Gastroesophageal sphincter (tissue), 4 donors: Measurements from ENCODE around the gene EPHB6. TPM values are rescaled to one million over a fixed set of nuclear protein-coding genes. Genes with fewer than 3 reads are reported as not detected.

Experiments
- ATAC-seq: fragments of 150-250 bp; one replicate; pipeline ENCODE4 v1.9.1; 2016; ENCODE audit warnings: mild to moderate bottlenecking, moderate library complexity
- H3K27ac ChIP-seq, 4 donors: fragments of 200-600 bp; sonication (generic) in 3 of 4; 1 replicate in 3 of 4; 2 replicates in 1 of 4; pipeline ENCODE4 v1.5.1; 2016 to 2019
- H3K27me3 ChIP-seq: fragments of 200-600 bp; sonication (generic); one replicate; pipeline ENCODE4 v1.5.1; 2019
- H3K36me3 ChIP-seq, 2 donors: fragments of 200-600 bp; sonication (generic); one replicate each; pipeline ENCODE4 v1.5.1; 2019; ENCODE audit warnings: control low read depth in 1 of 2
- H3K4me1 ChIP-seq, 3 donors: fragments of 200-600 bp; sonication (generic); 1 replicate in 2 of 3; 2 replicates in 1 of 3; pipeline ENCODE4 v1.5.1; 2016 to 2019; ENCODE audit warnings: control low read depth in 2 of 3
- H3K4me3 ChIP-seq, 2 donors: fragments of 200-600 bp; sonication (generic); one replicate each; pipeline ENCODE4 v1.5.1; 2019; ENCODE audit warnings: mild to moderate bottlenecking in 1 of 2, moderate library complexity in 1 of 2
- H3K9me3 ChIP-seq, 3 donors: fragments of 200-600 bp; sonication (generic); one replicate each; pipeline ENCODE4 v1.5.1; 2017 to 2019; ENCODE audit warnings: control low read depth in 2 of 3
- CTCF ChIP-seq, 4 experiments: fragments of 200-600 bp in 2 of 4; fragments of 450-650 bp in 2 of 4; sonication (generic) in 1 of 4; IDR thresholded peaks; one replicate each; pipeline ENCODE4 v1.5.1; 2017 to 2019; ENCODE audit warnings: antibody characterized with exemption in 4 of 4, mild to moderate bottlenecking in 2 of 4, moderate library complexity in 2 of 4
- EP300 ChIP-seq: sonication (generic); formaldehyde crosslinking; IDR thresholded peaks from one replicate; pipeline ENCODE4 v1.6.1; 2017; ENCODE audit warnings: antibody characterized with exemption, mild to moderate bottlenecking
- POLR2A ChIP-seq, 2 donors: fragments of 450-650 bp; IDR thresholded peaks; one replicate each; pipeline ENCODE4 v1.6.1; 2017; ENCODE audit warnings: antibody characterized with exemption in 2 of 2, mild to moderate bottlenecking in 2 of 2, moderate library complexity in 1 of 2
- POLR2AphosphoS5 ChIP-seq: sonication (generic); formaldehyde crosslinking; IDR thresholded peaks from one replicate; pipeline ENCODE4 v1.6.1; 2017; ENCODE audit warnings: antibody characterized with exemption
- WGBS, 2 donors: methylation state at CpG; one replicate each; pipeline ENCODE4 v1.1.5; 2018; ENCODE audit warnings: low coverage in 1 of 2; 5-methylcytosine and 5-hydroxymethylcytosine counted together
- total RNA-seq, 4 donors: library from RNA; depleted of rRNA; stranded (reverse); fragments of >200 nt; gene quantifications; one replicate each; pipeline ENCODE4 v1.1.0, GENCODE V29; 2016

The EPHB6 gene
- total RNA-seq, 4 donors from 2014 or later: 6.0 to 22.1 (median 9.7) TPM

- Histone ChIP-seq H3K27ac (no peak overlapping the region), H3K27me3 (peaks cover 5% of the 10 kb centered on the region), H3K36me3 (peaks cover 0 to 32% of the 10 kb centered on the region in 2 donors), H3K9me3 (no peaks in the 10 kb centered on the region), H3K4me3 (no peak overlapping the region), H3K4me1 (no peaks in the 10 kb centered on the region)
- 88% methylated on average over 13 of the region's 37 CpGs; no CpG with 5 or more reads in 1 of the 2 donors for WGBS, 2 donors
- no peak for ATAC-seq
- no peak for TF ChIP-seq POLR2A (IDR thresholded peaks at IDR 0.05)
- no peak for TF ChIP-seq EP300
- no peak for TF ChIP-seq POLR2AphosphoS5
- TF ChIP-seq CTCF (IDR thresholded peaks at IDR 0.05): no peak
These were observed 9.2 kb downstream of the EPHB6 start for GRCh38 chr7:142863891-142864685.

GRCh38 chr7:142864980-142865747 lies 10.3 kb downstream of the EPHB6 start:
- Histone ChIP-seq H3K27me3 (peaks cover 5% of the 10 kb centered on the region), H3K36me3 (peaks cover 0 to 36% of the 10 kb centered on the region in 2 donors), H3K9me3 (no peaks in the 10 kb centered on the region), H3K27ac (no peak overlapping the region), H3K4me3 (no peak overlapping the region), H3K4me1 (no peaks in the 10 kb centered on the region)
- 50 to 80% methylated on average over 1 to 4 of the region's 14 CpGs for WGBS, 2 donors
- ATAC-seq: no peak
- no peak for TF ChIP-seq EP300
- TF ChIP-seq CTCF (IDR thresholded peaks at IDR 0.05): no peak
- TF ChIP-seq POLR2A (IDR thresholded peaks at IDR 0.05): no peak
- no peak for TF ChIP-seq POLR2AphosphoS5

- Histone ChIP-seq H3K27ac (no peak overlapping the region), H3K4me1 (no peaks in the 10 kb centered on the region), H3K9me3 (no peaks in the 10 kb centered on the region), H3K36me3 (peaks cover 0 to 36% of the 10 kb centered on the region in 2 donors), H3K27me3 (peaks cover 5% of the 10 kb centered on the region), H3K4me3 (no peak overlapping the region)
- 33% methylated on average over 1 of the region's 13 CpGs; no CpG with 5 or more reads in 1 of the 2 donors for WGBS, 2 donors
- TF ChIP-seq EP300 (no peak), POLR2AphosphoS5 (no peak), POLR2A (IDR thresholded peaks at IDR 0.05) (no peak), CTCF (IDR thresholded peaks at IDR 0.05) (no peak)
- ATAC-seq: no peak
These were observed 10.9 kb downstream of the EPHB6 start for GRCh38 chr7:142865766-142866165.

GRCh38 chr7:142866361-142867096 lies 11.7 kb downstream of the EPHB6 start:
- Histone ChIP-seq H3K36me3 (peaks cover 0 to 36% of the 10 kb centered on the region in 2 donors), H3K9me3 (no peaks in the 10 kb centered on the region), H3K4me3 (no peak overlapping the region), H3K27ac (no peak overlapping the region), H3K27me3 (peaks cover 5% of the 10 kb centered on the region), H3K4me1 (no peaks in the 10 kb centered on the region)
- WGBS, 2 donors: 79 to 89% methylated on average over 8 to 9 of the region's 18 CpGs
- no peak for TF ChIP-seq EP300
- no peak for TF ChIP-seq POLR2AphosphoS5
- no peak for TF ChIP-seq POLR2A (IDR thresholded peaks at IDR 0.05)
- peak in 3 of 4 experiments; percentile 33 to 80 (median 34) for TF ChIP-seq CTCF (IDR thresholded peaks at IDR 0.05)
- ATAC-seq: no peak
